ENCODE data around the gene EXOSC7.

DNA sequence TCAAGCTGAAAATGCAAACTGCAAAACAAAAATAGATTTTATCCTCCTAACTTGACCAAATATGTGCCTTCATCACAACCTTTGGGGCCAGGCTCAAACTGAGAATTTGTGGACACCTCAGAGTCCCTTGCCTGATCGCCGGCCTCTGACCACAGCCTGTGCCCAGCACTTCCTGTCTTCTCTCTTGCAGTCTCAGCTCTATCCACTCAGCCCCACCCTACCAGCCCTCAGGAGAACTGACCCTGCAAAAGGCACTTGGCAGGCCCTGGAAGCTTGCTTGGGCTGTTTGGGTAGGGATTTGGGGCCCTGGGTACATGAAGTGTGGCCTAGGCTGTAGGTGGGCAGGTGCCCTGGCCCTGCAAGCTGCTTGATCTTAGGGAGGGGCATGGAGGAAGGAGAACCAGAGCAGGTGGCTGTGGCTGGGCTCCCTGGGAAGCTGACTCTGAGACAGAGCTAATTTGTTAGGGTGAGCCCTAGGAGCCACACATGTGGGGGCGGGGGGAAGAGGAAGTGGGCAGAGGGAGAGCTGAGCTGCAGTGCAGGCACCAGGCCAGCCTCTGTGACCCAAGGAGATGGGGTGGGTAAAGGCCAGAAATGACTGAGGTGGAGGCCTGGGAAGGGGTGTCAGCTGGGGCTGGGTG lies 58.7 kb downstream of the EXOSC7 start:
- TF ChIP-seq CTCF (IDR thresholded peaks at IDR 0.05; ENCODE audit: low read depth, low read length, missing input control): no peak
- TF ChIP-seq RXRA (IDR thresholded peaks at IDR 0.05): no peak
- no peak for TF ChIP-seq HNF4A (conservative IDR thresholded peaks at IDR 0.05)
- no peak for TF ChIP-seq TAF1 (conservative IDR thresholded peaks at IDR 0.05)
- TF ChIP-seq, protein P1, sequence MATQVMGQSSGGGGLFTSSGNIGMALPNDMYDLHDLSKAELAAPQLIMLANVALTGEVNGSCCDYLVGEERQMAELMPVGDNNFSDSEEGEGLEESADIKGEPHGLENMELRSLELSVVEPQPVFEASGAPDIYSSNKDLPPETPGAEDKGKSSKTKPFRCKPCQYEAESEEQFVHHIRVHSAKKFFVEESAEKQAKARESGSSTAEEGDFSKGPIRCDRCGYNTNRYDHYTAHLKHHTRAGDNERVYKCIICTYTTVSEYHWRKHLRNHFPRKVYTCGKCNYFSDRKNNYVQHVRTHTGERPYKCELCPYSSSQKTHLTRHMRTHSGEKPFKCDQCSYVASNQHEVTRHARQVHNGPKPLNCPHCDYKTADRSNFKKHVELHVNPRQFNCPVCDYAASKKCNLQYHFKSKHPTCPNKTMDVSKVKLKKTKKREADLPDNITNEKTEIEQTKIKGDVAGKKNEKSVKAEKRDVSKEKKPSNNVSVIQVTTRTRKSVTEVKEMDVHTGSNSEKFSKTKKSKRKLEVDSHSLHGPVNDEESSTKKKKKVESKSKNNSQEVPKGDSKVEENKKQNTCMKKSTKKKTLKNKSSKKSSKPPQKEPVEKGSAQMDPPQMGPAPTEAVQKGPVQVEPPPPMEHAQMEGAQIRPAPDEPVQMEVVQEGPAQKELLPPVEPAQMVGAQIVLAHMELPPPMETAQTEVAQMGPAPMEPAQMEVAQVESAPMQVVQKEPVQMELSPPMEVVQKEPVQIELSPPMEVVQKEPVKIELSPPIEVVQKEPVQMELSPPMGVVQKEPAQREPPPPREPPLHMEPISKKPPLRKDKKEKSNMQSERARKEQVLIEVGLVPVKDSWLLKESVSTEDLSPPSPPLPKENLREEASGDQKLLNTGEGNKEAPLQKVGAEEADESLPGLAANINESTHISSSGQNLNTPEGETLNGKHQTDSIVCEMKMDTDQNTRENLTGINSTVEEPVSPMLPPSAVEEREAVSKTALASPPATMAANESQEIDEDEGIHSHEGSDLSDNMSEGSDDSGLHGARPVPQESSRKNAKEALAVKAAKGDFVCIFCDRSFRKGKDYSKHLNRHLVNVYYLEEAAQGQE (IDR thresholded peaks at IDR 0.05): no peak
- no peak for TF ChIP-seq ATF3 (IDR thresholded peaks at IDR 0.05)
- TF ChIP-seq HNF4G (IDR thresholded peaks at IDR 0.05): no peak

Data from liver (tissue), 3 donors.